Stimulated activated CD4-positive, alpha-beta T cell treated with anti-CD3 and anti-CD28 coated beads, Interleukin-12 subunit alpha, Interleukin-12 subunit beta, amount 100 ng/mL, for 24 hours (primary cell): ENCODE results near the gene POU2AF1.

Experiments used
- DNase-seq, 2 experiments: peaks; one replicate each; pipeline ENCODE4 v3.0.0-alpha.2; 2020; ENCODE audit warnings: low read depth in 2 of 2

POU2AF1 gene

GRCh38 chr11:111378861-111379601 is at the start of gene POU2AF1:
Gene POU2AF1, minus strand, starts transcription at chr11:111379275. Its CDS starts 98 bp downstream, at chr11:111379177.
- DNase-seq, result peak; percentile 60 to 84

DNA sequence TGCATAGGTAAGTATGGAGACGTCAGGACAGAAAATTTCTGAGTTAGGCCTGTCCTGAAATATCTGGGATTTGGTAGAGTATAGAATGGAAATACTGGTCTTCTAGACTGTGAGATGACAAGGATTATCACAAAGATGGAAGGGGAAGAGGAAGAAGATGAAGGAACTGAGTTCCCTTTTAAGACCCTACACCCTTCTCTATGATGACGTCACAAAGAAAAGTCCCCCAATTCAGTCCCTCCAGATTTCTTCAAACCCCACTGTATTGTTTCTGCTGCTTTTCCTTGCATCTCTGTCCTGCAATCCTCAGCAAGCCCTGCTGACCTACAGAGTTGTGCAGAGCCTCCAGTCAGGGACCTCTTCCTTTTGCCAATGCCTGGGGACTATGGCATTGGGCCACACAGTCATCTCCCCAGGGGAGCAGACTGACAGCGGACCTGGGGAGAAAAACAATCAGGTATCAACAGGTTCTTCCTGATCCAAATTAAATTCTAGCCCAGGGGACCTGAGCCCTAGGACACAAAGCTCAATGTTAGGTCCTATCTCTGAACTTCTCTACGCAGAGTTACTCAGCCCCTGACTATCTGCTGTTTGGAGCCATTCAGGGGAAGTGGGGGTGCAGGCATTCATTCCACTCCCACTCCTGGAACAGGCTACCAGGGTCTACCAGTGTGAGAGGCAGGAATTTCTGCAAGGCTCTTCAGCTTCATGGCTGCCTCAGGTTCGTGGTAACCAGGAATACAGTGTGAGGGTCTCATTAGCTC is 49.2 kb upstream of the POU2AF1 start:
- no peak for DNase-seq

- DNase-seq, result no peak
Observed at GRCh38 chr11:111427471-111427912, 48.4 kb upstream of the POU2AF1 start.

DNA sequence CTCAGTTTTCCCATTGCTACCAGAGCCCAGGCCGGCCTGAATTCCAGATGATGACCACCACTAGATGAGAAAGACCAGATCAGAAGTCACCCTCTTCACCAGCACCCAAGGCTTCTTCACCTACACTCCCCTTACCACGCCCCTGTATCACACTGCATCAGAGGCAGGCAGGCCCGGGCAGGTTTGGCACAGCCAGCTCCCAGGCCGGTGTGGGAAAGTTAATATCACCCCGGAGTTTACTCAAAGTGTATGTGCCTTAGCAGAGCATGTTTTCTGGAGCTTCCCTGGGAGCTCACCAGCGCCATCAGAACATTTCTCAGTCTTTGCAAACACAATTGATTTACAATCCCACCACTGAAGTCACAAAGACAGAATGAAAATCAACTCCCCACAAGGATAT is 47.5 kb upstream of the POU2AF1 start:
- no peak for DNase-seq

DNA sequence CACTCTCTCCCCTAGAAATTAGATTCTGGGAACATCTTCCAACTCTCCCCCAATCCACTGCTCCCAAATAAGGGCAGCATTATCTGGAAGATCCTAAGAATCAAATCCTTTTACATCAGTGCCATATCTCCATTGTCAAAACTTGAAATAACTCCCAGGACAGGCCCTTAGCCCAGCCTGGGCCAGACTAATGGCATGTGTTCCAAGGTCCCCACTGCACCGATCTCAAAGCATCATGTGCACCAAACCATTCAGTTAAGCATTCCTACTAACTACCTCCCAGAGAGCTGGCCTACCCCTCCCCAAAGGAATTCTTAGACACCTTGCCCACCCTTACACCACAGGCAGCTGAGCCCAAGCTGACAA is 44.2 kb upstream of the POU2AF1 start:
- DNase-seq, result no peak

GRCh38 chr11:111422494-111423249 is 43.6 kb upstream of the POU2AF1 start:
- peak; percentile 31 to 52 for DNase-seq

DNA sequence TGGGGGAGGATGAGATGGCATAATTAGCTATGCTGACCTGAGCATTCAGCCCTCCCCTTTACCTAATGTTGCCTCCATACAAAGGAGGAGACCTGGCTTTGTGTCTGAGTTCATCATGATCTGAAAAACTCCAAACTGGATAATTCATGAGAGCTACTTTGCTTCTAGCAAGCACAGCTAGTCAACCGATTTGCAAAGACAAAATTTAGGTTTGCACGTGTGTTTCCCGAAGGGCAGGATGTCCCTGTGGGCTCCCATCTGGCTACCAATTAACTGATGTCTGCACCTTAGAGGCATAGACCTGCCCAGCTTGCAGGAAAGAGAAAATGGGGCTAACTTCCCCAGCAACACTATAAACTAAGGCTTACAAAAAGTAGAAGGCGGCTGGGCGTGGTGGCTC is 42.2 kb upstream of the POU2AF1 start:
- DNase-seq, result no peak

DNA sequence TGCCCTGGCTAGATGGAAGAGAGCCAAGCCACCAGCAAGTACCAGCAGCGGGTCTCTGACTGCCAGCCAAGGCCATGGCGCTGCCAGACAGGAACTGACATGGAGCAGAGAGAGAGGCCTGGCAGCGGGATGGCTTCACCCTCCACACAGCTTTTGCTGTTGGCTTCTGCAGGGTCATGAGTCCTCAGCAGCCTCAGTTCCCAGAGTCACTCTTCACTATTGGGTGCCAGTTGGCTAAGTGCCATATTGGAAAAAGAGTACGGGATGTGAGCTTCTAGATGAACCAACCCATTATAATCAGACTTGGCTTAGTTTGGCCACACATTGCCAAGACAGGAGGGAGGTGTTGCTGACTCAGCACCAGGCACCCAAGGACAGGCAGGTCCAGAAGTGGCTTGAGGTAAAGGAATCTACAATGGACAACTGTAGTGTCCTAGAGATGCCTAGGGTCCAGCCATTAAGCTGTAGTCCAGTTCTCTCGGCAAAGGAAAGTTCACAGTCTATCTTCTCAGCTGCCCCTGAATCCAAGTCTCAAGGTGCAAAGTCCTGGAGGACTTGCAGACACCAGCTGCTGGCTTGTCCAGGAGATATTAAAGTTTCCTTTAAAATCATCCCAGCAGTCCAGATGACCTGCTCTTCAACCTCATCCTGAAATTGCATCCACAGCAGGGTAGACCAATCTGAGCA is 40.7 kb upstream of the POU2AF1 start:
- no peak for DNase-seq

DNA sequence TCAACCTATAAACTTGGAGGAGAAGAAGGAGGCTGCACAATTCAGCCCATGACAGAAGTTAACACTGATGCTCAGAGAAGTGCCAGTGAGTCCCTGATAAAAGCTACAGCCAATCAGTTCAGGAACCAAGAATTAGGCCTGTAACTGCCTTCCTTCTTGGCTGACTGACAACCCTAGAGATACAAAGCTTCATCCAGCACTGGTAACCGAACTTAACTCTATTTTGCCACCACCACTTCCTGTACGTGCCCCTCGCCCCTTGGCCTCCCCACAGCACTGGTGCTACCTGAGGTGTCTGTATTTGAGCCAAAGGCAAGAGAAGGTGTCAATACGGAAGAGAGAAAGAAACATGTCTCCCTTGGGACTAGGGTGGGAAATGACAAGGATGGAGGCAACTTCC is 40.1 kb upstream of the POU2AF1 start:
- no peak for DNase-seq

- DNase-seq, result no peak
Observed at GRCh38 chr11:111418436-111418787, 39.3 kb upstream of the POU2AF1 start.

DNA sequence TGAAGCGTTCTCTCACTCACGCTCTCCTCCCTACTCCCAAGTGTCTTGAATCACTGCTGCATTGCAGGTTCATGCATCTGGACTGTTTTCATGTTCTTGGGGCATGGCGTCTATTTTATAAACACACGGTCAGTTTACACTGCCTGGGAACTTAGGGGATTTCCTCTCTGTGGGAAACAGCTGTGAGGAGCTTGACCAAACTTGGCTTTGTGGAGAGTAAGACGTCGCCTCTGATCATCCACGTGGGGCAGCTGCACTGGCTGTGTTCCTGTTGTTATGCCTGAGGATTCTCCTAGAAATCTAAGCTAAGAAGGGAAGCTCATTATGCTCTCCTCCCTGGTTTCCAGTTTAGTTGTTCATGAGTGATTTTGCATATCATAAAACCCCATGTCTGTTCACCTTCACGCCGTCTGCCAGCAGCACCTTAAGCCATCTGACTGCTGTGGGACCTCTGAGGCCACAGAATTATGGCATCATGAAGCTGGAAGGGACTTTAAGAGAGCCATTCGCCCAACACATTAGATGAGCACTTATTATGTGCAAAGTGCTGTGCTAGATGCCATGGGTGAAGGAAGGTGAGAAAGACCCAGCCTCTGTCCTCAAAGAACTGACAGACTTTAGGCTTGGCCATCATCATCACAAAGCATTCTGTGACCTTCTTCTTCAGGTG is 38.8 kb upstream of the POU2AF1 start:
- no peak for DNase-seq

DNA sequence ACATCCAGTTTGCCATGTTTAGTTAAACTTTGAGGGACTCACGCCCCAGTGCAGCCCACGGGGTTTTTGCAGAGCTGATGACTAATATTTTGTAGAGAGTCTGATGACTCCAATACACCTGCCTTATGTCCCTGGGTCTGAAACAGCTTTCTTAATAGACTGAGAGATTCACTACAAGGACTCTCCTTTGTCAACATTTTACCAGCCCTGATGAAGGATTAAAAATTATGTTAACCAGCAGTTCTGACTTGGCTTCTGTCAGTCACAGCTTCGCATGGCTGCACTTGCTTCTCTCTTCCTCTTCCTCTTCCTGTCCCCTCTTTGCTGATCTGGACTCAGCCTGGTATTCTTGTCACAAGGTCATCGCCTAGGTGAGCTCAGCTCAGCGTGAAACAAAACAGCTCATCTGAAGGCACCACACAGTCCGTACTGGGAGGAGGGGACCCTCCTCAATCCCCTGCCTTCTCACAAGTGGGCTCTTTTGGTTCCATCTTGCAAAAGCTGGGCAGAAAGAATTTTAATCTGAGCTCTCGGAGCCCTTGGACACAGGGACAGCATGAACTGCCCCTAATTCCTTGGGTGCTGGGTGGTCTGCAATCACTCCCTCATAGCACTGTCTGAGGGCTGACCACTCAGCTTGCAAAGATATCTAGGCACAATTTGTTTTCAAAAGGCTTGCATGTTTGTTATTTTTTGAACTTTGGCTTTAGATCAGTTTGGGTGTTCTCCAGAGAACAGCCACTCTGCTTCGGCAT is 38.1 kb upstream of the POU2AF1 start:
- no peak for DNase-seq

DNA sequence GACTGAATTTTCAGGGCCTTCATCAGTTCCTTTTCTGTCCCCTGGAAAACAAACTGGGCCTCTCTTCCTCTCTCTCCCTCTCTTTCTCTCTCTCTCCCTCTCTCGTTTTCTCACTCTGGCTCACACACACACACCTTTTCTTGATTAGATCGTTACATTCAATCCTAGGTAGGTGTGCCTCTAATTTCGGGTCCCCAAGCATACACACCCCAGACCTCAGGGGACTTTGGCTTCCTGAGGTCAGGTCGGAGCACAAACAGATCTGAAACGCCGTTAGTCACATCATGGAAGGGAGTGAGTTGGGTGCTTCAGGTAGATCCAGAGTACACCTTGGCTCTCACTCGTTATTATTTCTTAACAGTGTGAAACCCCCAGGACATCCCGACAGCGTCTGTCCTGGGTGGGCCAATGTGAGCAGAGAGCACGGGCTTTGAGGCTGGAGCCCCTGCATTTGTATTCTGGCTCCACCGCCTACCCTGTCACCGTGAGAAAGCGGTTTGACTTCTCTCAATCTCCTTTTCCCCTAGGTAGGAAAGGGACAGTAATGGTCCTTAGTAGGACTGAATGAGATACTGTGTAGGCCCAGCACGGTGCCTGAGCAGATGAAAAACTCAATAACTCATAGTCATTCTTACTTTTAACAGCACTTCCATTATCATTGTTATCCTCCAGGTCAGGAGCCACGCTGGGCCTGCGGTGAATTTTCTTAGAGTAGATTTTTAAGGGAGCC is 37.3 kb upstream of the POU2AF1 start:
- DNase-seq, result no peak

GRCh38 chr11:111414936-111415335 is 35.9 kb upstream of the POU2AF1 start:
- DNase-seq, result no peak

DNA sequence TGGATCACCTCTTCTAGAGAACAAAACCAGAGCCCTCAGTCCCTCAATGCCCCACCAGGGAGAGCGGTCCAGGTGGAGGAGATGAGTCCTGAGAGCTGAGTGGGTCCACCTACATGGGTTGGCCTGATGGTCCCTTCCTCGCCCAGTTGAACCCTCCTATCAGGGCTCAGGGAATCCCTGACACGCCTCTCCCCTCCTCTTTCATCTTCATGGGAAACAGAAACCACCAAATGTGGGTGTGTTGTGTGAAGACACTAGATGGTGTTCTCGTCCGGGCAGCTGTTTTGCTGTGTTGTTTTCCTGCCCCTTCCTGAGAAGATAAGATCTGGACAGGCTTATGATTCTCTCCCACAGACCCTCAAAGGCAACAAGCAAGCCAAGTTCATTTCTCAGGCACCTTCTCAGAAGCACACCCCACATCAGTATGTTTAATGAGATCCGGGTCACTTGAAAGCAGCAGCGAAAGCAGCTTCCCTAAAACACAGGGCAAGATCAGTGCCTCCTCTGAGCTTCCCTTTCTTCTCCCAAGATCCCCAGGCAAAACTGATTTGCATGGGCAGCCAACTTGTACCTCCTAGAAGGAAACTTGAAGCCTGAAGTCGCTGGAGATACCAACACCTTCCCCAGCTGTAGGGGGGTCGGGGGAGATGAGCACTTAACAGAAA is 35.3 kb upstream of the POU2AF1 start:
- DNase-seq, result no peak

DNA sequence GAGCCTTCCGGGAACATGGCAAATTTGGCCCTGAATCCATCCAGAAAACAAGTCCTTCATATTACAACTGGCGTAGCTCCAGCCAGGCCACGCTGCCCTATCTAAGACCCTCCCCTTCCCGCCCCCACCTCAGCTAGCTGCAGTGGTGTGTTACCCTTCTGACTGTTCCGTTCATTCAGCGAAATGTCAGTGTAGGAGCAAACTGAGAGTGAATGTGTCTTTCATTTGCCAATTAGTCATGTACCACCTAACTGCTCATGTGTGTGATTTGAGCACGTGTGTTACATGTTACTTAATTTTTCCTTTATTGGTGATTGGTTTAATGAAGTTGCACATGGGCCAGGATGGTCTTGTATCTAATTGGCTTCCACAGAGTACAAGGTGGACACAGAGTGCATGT is 34.8 kb upstream of the POU2AF1 start:
- DNase-seq, result peak; percentile 21 to 23

DNA sequence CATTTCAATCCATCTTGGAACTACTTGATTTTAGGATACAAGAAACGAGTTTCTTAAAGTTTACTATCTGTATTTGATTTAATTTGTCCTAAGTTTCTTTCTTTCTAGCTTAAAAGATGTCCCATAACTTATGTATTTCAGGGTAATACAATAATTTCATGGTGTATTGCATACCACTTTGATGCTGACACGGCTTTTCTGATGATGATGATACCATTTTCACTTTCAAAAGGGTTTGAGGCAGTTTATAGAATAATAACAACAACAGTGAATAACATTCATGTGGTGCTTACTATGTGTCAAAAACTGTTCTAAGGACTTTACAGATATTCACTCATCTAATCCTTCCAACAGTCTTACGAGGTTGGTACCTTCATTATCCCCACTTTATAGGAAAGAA is 33.2 kb upstream of the POU2AF1 start:
- DNase-seq, result no peak

DNA sequence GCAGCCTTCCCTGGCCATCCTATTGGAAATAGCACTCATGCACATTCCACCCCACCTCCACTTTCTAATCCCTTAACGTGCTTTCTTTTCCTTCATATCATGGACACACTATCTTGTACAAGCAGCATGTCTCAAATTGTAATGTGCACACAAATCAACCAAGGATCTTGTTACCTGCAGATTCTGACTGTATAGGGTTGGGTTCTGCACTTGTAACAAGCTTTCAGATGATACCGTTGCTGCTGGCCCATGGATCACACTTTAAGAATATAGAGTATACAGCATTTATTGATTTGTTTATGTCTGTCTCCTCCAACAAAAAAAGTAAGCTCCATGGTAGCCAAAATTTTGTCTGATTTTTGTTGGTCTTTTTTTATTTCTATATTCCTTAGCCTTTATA is 32.4 kb upstream of the POU2AF1 start:
- no peak for DNase-seq

- DNase-seq, result no peak
Observed at GRCh38 chr11:111410951-111411350, 31.9 kb upstream of the POU2AF1 start.

GRCh38 chr11:111409915-111410314 is 30.8 kb upstream of the POU2AF1 start:
- no peak for DNase-seq
